Forelimb muscle (tissue), 1 donor: ENCODE data around the gene WNK2. TPM values are rescaled to one million over a fixed set of nuclear protein-coding genes. Genes with fewer than 3 reads are reported as not detected.

Experiments used
- DNase-seq: peaks from one replicate; pipeline ENCODE4 v3.0.0-alpha.2; 2013; ENCODE audit warnings: low read depth
- polyA plus RNA-seq: library from polyadenylated mRNA; unstranded; fragments of 120-200 nt; gene quantifications from one replicate; pipeline ENCODE4 v1.2.1, GENCODE V29; 2013; ENCODE audit not compliant: insufficient read length

The WNK2 gene
- polyA plus RNA-seq, 1 donor: 16.4 TPM

- no peak for DNase-seq
Measured at GRCh38 chr9:93295031-93295430, 111.1 kb downstream of the WNK2 start.

GRCh38 chr9:93295456-93296076 is 111.6 kb downstream of the WNK2 start:
- no peak for DNase-seq

- DNase-seq: no peak
Measured at GRCh38 chr9:93296889-93297480, 113.0 kb downstream of the WNK2 start.

- DNase-seq: no peak
Measured at GRCh38 chr9:93297659-93298497, 113.9 kb downstream of the WNK2 start.

DNA sequence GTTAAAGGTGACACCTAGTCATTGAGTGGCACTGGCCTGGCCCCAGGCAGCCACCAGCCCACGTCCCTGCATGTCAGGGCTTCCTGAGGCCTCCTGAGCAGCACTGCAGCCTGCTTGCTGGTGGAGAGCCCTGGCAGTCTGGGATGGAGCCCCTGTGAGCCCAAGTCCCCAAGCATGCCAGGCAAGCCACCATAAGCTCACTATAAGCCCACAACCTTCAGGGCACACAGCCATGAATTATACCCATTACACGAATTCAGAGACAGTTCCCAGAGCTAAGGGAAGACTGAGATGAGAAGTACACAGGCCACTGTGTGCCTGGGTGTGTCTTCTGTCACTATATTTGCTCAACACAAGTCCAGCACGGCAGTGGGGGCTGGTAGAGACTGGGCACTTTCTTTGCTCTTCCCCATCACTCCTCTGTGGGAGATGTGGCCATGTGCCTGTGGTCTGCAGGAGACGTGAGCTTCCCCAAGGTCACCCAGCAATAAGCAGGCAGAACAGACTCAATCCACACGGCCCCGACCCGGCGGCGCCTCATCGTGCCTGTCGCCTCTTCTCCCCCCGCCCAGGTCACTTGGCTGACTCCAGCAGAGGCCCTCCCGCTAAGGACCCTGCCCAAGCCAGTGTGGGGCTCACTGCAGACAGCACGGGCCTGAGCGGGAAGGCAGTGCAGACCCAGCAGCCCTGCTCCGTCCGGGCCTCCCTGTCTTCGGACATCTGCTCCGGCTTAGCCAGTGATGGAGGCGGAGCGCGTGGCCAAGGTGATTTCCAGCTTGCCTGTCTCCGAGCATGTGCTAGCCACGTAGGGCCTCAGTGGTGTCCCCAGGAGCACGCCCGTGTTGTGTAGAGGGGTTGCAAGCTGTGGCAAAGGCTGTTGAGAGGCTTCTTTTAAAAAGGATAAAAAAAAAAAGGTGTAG is 114.8 kb downstream of the WNK2 start:
- DNase-seq: no peak

DNA sequence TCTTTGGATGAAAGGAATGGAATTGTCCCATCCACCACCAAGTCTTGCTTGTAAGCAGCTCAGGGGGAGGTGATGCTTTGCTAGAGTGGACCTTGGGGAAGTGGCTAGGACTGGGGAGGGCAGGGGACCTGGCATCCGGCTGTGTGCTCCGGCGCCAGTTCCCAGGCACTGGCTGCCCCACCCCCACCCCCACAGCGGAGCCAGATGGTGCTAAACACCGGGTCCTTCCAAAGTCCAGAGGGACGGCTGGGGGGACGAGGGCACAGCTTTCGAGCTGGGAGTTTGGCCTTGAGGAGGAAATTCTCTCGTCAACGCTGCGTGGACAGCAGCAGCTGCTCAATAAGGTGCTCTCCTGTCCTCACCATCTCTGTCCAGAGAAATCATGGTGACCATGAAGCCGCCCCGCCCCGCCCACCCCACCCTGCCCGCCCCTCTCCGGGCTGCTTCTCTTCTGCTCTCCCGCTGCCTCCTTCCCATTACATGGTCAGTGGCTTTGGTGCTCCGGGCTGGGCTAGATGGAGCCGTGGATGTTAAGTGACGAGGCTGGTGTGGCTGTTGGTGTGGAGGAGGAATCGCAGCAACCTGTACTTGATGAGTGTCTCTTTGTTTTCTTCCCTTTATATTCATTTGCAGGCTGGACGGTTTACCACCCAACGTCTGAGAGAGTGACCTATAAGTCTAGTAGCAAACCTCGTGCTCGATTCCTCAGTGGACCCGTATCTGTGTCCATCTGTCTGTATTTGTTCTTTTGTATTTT is 115.7 kb downstream of the WNK2 start:
- DNase-seq: no peak

GRCh38 chr9:93300175-93300572 is 116.2 kb downstream of the WNK2 start:
- DNase-seq: no peak

DNA sequence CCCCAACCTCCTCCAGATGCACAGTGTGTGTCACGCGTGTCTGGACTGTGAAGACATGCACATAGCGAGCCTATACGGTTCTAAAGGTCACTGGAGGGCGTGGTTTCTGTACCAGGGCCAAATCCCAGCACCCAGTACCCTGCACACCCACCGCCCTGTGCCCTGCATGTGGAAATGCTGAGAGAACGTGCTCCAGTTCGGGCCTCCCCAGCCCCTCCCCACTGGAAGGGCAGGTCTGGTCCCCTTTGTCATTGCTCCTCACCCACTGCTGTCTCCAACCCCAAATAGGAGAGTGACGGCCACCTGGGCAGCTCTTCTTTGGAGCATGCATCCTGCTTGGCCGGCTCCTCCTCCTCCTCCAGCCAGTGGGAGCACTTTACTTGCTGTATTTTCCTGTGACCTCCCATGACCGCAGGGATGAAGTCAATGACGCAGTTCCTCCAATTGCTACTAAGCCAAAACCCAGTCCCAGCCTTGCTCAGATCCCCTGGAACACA is 116.7 kb downstream of the WNK2 start:
- DNase-seq: no peak

- DNase-seq: no peak
Measured at GRCh38 chr9:93301291-93301811, 117.4 kb downstream of the WNK2 start.

GRCh38 chr9:93301911-93302541 is 118.1 kb downstream of the WNK2 start:
- DNase-seq: no peak

GRCh38 chr9:93302586-93303257 is 118.8 kb downstream of the WNK2 start:
- no peak for DNase-seq

- no peak for DNase-seq
Measured at GRCh38 chr9:93303258-93303771, 119.4 kb downstream of the WNK2 start.

GRCh38 chr9:93303806-93304573 is 120.1 kb downstream of the WNK2 start:
- no peak for DNase-seq

DNA sequence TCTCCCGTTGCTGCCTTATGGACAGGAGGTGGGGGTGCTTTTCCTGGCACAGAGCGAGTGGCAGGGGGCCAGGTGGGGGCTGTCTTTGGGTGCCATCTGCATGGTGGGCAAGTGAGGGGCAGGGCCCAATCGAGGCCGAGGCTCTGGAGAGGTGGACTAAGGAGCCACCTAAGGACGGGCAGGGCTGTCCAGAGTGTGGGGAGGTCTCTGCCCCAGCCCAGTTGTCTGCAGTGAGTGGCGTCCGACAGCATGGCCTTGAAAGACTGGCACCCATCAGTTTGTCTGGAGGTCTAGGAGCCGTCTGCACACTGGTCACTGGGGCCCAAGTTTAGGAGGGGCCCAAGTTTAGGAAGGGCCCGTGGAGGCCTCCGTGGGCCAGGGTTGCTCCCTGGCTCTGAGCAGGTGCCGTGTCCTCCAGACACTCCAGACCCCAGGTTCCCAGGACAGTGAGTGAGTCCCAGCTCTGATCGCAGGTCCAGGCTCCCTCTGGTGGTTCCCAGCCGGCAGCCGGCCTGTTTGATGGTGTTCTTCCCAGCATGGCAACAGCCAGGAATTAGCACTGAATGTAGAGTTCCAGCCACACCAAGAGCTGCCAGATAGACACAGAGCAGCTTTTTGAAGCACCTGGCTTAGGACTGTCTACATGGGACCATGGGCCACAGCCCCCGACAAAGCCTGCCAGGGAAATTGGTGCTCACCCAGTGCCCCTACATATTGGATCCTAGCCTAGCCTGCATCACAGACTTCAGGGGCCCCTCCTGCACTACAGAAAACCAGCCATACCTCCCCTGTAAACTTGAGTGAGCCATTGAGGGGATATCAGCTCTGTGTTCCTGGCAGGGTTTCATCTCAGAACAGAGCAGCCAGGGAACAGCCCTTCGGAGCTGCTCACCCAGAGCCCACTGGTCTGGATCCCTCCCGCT is 120.9 kb downstream of the WNK2 start:
- no peak for DNase-seq

DNA sequence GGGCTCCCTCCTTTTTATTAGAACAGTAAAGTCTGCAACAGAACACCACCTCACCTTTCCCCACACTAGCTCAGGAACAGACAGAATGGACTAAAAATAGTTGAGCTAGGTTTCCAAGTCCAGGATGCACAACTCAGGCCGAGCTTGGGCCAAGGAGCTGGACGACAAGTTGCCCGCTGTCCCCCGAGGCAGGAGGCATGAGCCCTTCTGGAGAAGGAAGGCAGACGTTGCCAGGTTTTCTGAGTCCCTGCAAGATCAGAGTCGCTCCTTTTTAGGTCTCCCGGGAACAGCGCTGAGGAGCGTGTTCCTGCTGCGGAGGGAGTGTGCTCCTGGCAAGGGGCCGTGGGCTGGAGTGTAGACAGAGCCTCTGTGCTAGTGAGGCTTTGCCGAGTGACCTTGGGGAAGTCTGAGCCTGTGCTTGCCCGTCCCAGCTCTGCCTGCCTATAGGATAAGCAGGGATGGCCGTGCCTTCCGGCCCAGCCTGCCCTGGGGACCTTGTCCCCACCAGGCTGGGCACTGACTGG is 121.6 kb downstream of the WNK2 start:
- no peak for DNase-seq

GRCh38 chr9:93306081-93306480 is 122.1 kb downstream of the WNK2 start:
- DNase-seq: no peak

DNA sequence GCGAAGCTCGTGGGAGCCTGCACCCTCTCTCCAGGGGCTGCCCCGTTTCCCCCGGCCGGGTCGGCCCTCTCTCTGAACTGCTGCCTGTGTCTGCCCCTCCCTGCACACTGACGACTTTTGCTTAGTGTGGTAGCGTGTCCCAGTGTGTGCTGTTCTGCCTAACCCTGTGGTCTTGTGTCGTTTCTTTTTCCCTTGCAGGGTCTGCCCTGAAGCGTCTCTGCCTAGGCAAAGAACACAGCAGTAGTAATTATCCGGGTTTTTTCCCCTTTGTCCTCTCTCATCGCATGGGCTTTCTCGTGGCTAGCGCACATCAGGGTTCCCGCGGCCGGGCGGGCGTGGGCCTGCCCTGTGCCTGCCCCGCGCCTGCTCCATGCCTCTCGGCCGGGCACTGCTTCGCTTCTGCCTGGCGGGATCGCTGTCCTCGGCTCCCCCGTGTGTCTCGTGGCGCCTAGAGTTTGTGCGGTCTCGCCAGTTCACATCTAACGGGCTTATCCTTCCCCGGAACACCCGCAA is 122.7 kb downstream of the WNK2 start:
- no peak for DNase-seq
